ENCODE data around the gene CKAP5. TPM values are rescaled to one million over a fixed set of nuclear protein-coding genes. Genes with fewer than 3 reads are reported as not detected.

Gene CKAP5
- total and polyA plus RNA-seq, 9 donors = 43.7 to 72.1 (median 57.6) TPM

GRCh38 chr11:46731545-46731944, 114.5 kb downstream of the CKAP5 start:
- H3K4me1 ChIP-seq (ENCODE audit: control insufficient read depth, insufficient read depth, low read length) = no peaks in the 10 kb centered on the region
- no peaks in the 10 kb centered on the region for H3K9me3 ChIP-seq (replicated peaks; ENCODE audit: control insufficient read depth, low read depth, low read length)
- H3K27me3 ChIP-seq (ENCODE audit: control insufficient read depth, insufficient read depth, low read length) = no peaks in the 10 kb centered on the region
- no peak for DNase-seq
- H3K36me3 ChIP-seq (ENCODE audit: control insufficient read depth, insufficient read depth, low read length) = no peaks in the 10 kb centered on the region
- WGBS (ENCODE audit: insufficient coverage) = no CpG with 5 or more reads among the region's 4 CpGs
- no peak overlapping the region for H3K27ac ChIP-seq (ENCODE audit: low read length)
- no peak overlapping the region for H3K4me3 ChIP-seq (ENCODE audit: low read length)

GRCh38 chr11:46729110-46730027, 116.7 kb downstream of the CKAP5 start:
- H3K4me1 ChIP-seq (ENCODE audit: control insufficient read depth, insufficient read depth, low read length) = no peaks in the 10 kb centered on the region
- H3K27ac ChIP-seq (ENCODE audit: low read length) = no peak overlapping the region
- no peak overlapping the region for H3K4me3 ChIP-seq (ENCODE audit: low read length)
- no peaks in the 10 kb centered on the region for H3K36me3 ChIP-seq (ENCODE audit: control insufficient read depth, insufficient read depth, low read length)
- DNase-seq = no peak
- no peaks in the 10 kb centered on the region for H3K9me3 ChIP-seq (replicated peaks; ENCODE audit: control insufficient read depth, low read depth, low read length)
- 79% methylated on average over 13 of the region's 24 CpGs for WGBS (ENCODE audit: insufficient coverage)
- H3K27me3 ChIP-seq (ENCODE audit: control insufficient read depth, insufficient read depth, low read length) = no peaks in the 10 kb centered on the region

- no peak for DNase-seq
- no peak overlapping the region for H3K4me3 ChIP-seq (ENCODE audit: low read length)
- H3K4me1 ChIP-seq (ENCODE audit: control insufficient read depth, insufficient read depth, low read length) = no peaks in the 10 kb centered on the region
- H3K36me3 ChIP-seq (ENCODE audit: control insufficient read depth, insufficient read depth, low read length) = no peaks in the 10 kb centered on the region
- 80% methylated on average over 6 of the region's 9 CpGs for WGBS (ENCODE audit: insufficient coverage)
- no peaks in the 10 kb centered on the region for H3K9me3 ChIP-seq (replicated peaks; ENCODE audit: control insufficient read depth, low read depth, low read length)
- no peaks in the 10 kb centered on the region for H3K27me3 ChIP-seq (ENCODE audit: control insufficient read depth, insufficient read depth, low read length)
- H3K27ac ChIP-seq (ENCODE audit: low read length) = no peak overlapping the region
Observed at GRCh38 chr11:46728659-46729040, 117.4 kb downstream of the CKAP5 start.

- no peaks in the 10 kb centered on the region for H3K4me1 ChIP-seq (ENCODE audit: control insufficient read depth, insufficient read depth, low read length)
- DNase-seq = no peak
Observed at GRCh38 chr11:46727952-46728658, 118.0 kb downstream of the CKAP5 start.

GRCh38 chr11:46726206-46726862, 119.7 kb downstream of the CKAP5 start:
- no peaks in the 10 kb centered on the region for H3K4me1 ChIP-seq (ENCODE audit: control insufficient read depth, insufficient read depth, low read length)
- H3K27ac ChIP-seq (ENCODE audit: low read length) = no peak overlapping the region
- H3K4me3 ChIP-seq (ENCODE audit: low read length) = no peak overlapping the region
- no peaks in the 10 kb centered on the region for H3K27me3 ChIP-seq (ENCODE audit: control insufficient read depth, insufficient read depth, low read length)
- DNase-seq = no peak
- 88% methylated on average over 25 of the region's 26 CpGs for WGBS (ENCODE audit: insufficient coverage)
- H3K9me3 ChIP-seq (replicated peaks; ENCODE audit: control insufficient read depth, low read depth, low read length) = no peaks in the 10 kb centered on the region
- H3K36me3 ChIP-seq (ENCODE audit: control insufficient read depth, insufficient read depth, low read length) = no peaks in the 10 kb centered on the region

More at GRCh38 chr11:46727952-46728658, 118.0 kb downstream of the CKAP5 start:
- no peaks in the 10 kb centered on the region for H3K9me3 ChIP-seq (replicated peaks; ENCODE audit: control insufficient read depth, low read depth, low read length)
- H3K36me3 ChIP-seq (ENCODE audit: control insufficient read depth, insufficient read depth, low read length) = no peaks in the 10 kb centered on the region
- no peak overlapping the region for H3K4me3 ChIP-seq (ENCODE audit: low read length)
- H3K27ac ChIP-seq (ENCODE audit: low read length) = no peak overlapping the region
- H3K27me3 ChIP-seq (ENCODE audit: control insufficient read depth, insufficient read depth, low read length) = no peaks in the 10 kb centered on the region
- WGBS (ENCODE audit: insufficient coverage) = 83% methylated on average over 12 of the region's 17 CpGs

GRCh38 chr11:46725338-46726205, 120.5 kb downstream of the CKAP5 start:
- DNase-seq = no peak
- Histone ChIP-seq H3K9me3 (replicated peaks; ENCODE audit: control insufficient read depth, low read depth, low read length) (no peaks in the 10 kb centered on the region), H3K4me1 (ENCODE audit: control insufficient read depth, insufficient read depth, low read length) (no peaks in the 10 kb centered on the region), H3K4me3 (ENCODE audit: low read length) (no peak overlapping the region), H3K27me3 (ENCODE audit: control insufficient read depth, insufficient read depth, low read length) (no peaks in the 10 kb centered on the region), H3K36me3 (ENCODE audit: control insufficient read depth, insufficient read depth, low read length) (no peaks in the 10 kb centered on the region), H3K27ac (ENCODE audit: low read length) (no peak overlapping the region)
- 70% methylated on average over 16 of the region's 19 CpGs for WGBS (ENCODE audit: insufficient coverage)

GRCh38 chr11:46724088-46724487, 122.0 kb downstream of the CKAP5 start:
- H3K27ac ChIP-seq (ENCODE audit: low read length) = no peak overlapping the region
- no peaks in the 10 kb centered on the region for H3K9me3 ChIP-seq (replicated peaks; ENCODE audit: control insufficient read depth, low read depth, low read length)
- no peaks in the 10 kb centered on the region for H3K4me1 ChIP-seq (ENCODE audit: control insufficient read depth, insufficient read depth, low read length)
- H3K27me3 ChIP-seq (ENCODE audit: control insufficient read depth, insufficient read depth, low read length) = no peaks in the 10 kb centered on the region
- H3K36me3 ChIP-seq (ENCODE audit: control insufficient read depth, insufficient read depth, low read length) = no peaks in the 10 kb centered on the region
- no peak for DNase-seq
- no peak overlapping the region for H3K4me3 ChIP-seq (ENCODE audit: low read length)
- WGBS (ENCODE audit: insufficient coverage) = 48% methylated on average over 8 of the region's 8 CpGs

- Histone ChIP-seq H3K4me3 (ENCODE audit: low read length) (no peak overlapping the region), H3K36me3 (ENCODE audit: control insufficient read depth, insufficient read depth, low read length) (no peaks in the 10 kb centered on the region), H3K27me3 (ENCODE audit: control insufficient read depth, insufficient read depth, low read length) (no peaks in the 10 kb centered on the region), H3K27ac (ENCODE audit: low read length) (no peak overlapping the region), H3K4me1 (ENCODE audit: control insufficient read depth, insufficient read depth, low read length) (no peaks in the 10 kb centered on the region), H3K9me3 (replicated peaks; ENCODE audit: control insufficient read depth, low read depth, low read length) (no peaks in the 10 kb centered on the region)
- WGBS (ENCODE audit: insufficient coverage) = 84% methylated on average over 4 of the region's 8 CpGs
- no peak for DNase-seq
Observed at GRCh38 chr11:46723359-46723680, 122.8 kb downstream of the CKAP5 start.

GRCh38 chr11:46722566-46723358, 123.3 kb downstream of the CKAP5 start:
- DNase-seq = no peak
- WGBS (ENCODE audit: insufficient coverage) = 96% methylated on average over 11 of the region's 11 CpGs
- Histone ChIP-seq H3K27ac (ENCODE audit: low read length) (no peak overlapping the region), H3K4me3 (ENCODE audit: low read length) (no peak overlapping the region), H3K4me1 (ENCODE audit: control insufficient read depth, insufficient read depth, low read length) (no peaks in the 10 kb centered on the region), H3K36me3 (ENCODE audit: control insufficient read depth, insufficient read depth, low read length) (no peaks in the 10 kb centered on the region), H3K9me3 (replicated peaks; ENCODE audit: control insufficient read depth, low read depth, low read length) (no peaks in the 10 kb centered on the region), H3K27me3 (ENCODE audit: control insufficient read depth, insufficient read depth, low read length) (no peaks in the 10 kb centered on the region)

All from muscle of leg (tissue), 11 donors.